HepG2 (cell line): ENCODE results near the gene P2RX3. TPM values are rescaled to one million over a fixed set of nuclear protein-coding genes. Genes with fewer than 3 reads are reported as not detected.

Source experiments
- ATAC-seq: fragments of 200-7000 bp; cut with Tn5 transposase; 3 replicates; pipeline ENCODE4 v1.9.1; 2020; ENCODE audit warnings: mild to moderate bottlenecking, moderate library complexity
- BruUV-seq: library from RNA; stranded (reverse); fragments of 400-500 nt; replicated peaks from 2 replicates; lab custom pipeline; 2021; lab: Mats Ljungman, UMichigan
- CTCF ChIA-PET: fragments of 300-600 bp; formaldehyde crosslinking; extraction: SDS; loops from one replicate; lab custom pipeline; 2021; ENCODE audit warnings: low total read pairs, inconsistent platforms, low intra/inter-chr PET ratio; lab: Yijun Ruan, JAX
- POLR2A ChIA-PET: fragments of 350-600 bp; sonication (Branson Sonifier 250); formaldehyde crosslinking; loops from one replicate; lab custom pipeline; 2020; ENCODE audit warnings: antibody characterized with exemption, inconsistent platforms; lab: Yijun Ruan, JAX
- DNase-seq: peaks from one replicate; pipeline ENCODE4 v3.0.0-alpha.2; 2015; ENCODE audit warnings: low spot score
- FAIRE-seq: peaks from 3 replicates; lab custom pipeline; 2011; peaks lifted over from hg19 to GRCh38; lab: Jason Lieb, UNC
- H2AFZ ChIP-seq: one replicate; pipeline ENCODE4 v1.6.1; 2011; ENCODE audit warnings: low read length, inconsistent platforms
- H3K27ac ChIP-seq: fragments of 300-600 bp; 3 replicates; pipeline ENCODE4 v1.8.0; 2011; ENCODE audit warnings: mixed run types, mild to moderate bottlenecking, mixed read lengths, low read length, inconsistent platforms; ENCODE audit not compliant: insufficient read depth; ENCODE audit errors: extremely low read length
- H3K27me3 ChIP-seq, 2 experiments: fragments of 200-600 bp in 1 of 2; 2 replicates in 1 of 2; 3 replicates in 1 of 2; pipeline versions ENCODE4 v1.6.0 to v1.8.0; 2011; ENCODE audit warnings: low read length in 2 of 2, mild to moderate bottlenecking in 2 of 2, moderate library complexity in 2 of 2, inconsistent platforms in 1 of 2; ENCODE audit not compliant: insufficient read depth in 2 of 2, control insufficient read depth in 1 of 2
- H3K36me3 ChIP-seq, 2 experiments: fragments of 200-600 bp in 1 of 2; replicated peaks in 1 of 2; 2 replicates in 1 of 2; 3 replicates in 1 of 2; pipeline versions ENCODE4 v1.5.1 to v1.8.0; 2011; ENCODE audit warnings: low read length in 2 of 2, inconsistent platforms in 1 of 2; ENCODE audit not compliant: insufficient read depth in 2 of 2, control insufficient read depth in 1 of 2
- H3K4me1 ChIP-seq: 2 replicates; pipeline ENCODE4 v1.5.1; 2012; ENCODE audit warnings: low read length, inconsistent platforms; ENCODE audit not compliant: insufficient read depth
- H3K4me2 ChIP-seq: 2 replicates; pipeline ENCODE4 v1.6.0; 2011; ENCODE audit warnings: low read depth, low read length, inconsistent platforms
- H3K4me3 ChIP-seq, 3 experiments: fragments of 200-600 bp in 1 of 3; sonication (generic), shearing (Covaris generic) in 1 of 3; replicated peaks in 1 of 3; 2 replicates each; pipeline ENCODE4 v1.5.1; 2011 to 2016; ENCODE audit warnings: low read length in 3 of 3, inconsistent platforms in 2 of 3, low read depth in 2 of 3, mild to moderate bottlenecking in 2 of 3, control low read depth in 1 of 3, mixed read lengths in 1 of 3; ENCODE audit not compliant: insufficient read depth in 1 of 3
- H3K79me2 ChIP-seq: one replicate; pipeline ENCODE4 v1.6.1; 2011; ENCODE audit warnings: low read length, inconsistent platforms; ENCODE audit not compliant: insufficient read depth
- H3K9ac ChIP-seq: 2 replicates; pipeline ENCODE4 v1.6.0; 2011; ENCODE audit warnings: mild to moderate bottlenecking, low read depth, low read length, inconsistent platforms; ENCODE audit not compliant: insufficient read depth
- H3K9me3 ChIP-seq: 2 replicates; pipeline ENCODE4 v1.5.1; 2012; ENCODE audit warnings: mild to moderate bottlenecking, low read length
- H4K20me1 ChIP-seq: 2 replicates; pipeline ENCODE4 v1.6.0; 2011; ENCODE audit warnings: inconsistent platforms, mild to moderate bottlenecking, low read length, moderate library complexity; ENCODE audit not compliant: insufficient read depth
- E2F5 ChIP-seq: sonication (generic); formaldehyde crosslinking; conservative IDR thresholded peaks from 2 replicates; pipeline ENCODE4 v1.4.0; 2020; ENCODE audit warnings: missing genetic modification reagents
- ETS1 ChIP-seq: sonication (generic); formaldehyde crosslinking; IDR thresholded peaks from 2 replicates; pipeline ENCODE4 v1.4.0; 2020; ENCODE audit warnings: missing genetic modification reagents
- FOXK2 ChIP-seq: fragments of 450-650 bp; IDR thresholded peaks from 2 replicates; pipeline ENCODE4 v1.6.1; 2016
- MBNL3 ChIP-seq: fragments of 250-450 bp; sonication (Bioruptor Pico); conservative IDR thresholded peaks from 2 replicates; pipeline ENCODE4 v1.8.0; 2022; ENCODE audit warnings: mild to moderate bottlenecking, inconsistent platforms
- MIER2 ChIP-seq: IDR thresholded peaks from 2 replicates; pipeline ENCODE4 v1.6.1; 2016; ENCODE audit warnings: missing biosample characterization, missing genetic modification reagents
- MZF1 ChIP-seq: sonication (generic); formaldehyde crosslinking; IDR thresholded peaks from 2 replicates; pipeline ENCODE4 v1.8.1; 2023; ENCODE audit warnings: mild to moderate bottlenecking, missing genetic modification reagents, borderline replicate concordance
- NCOA2 ChIP-seq: sonication (generic); formaldehyde crosslinking; IDR thresholded peaks from 2 replicates; pipeline ENCODE4 v1.8.0; 2022; ENCODE audit warnings: inconsistent platforms
- NFRKB ChIP-seq: fragments of 450-650 bp; IDR thresholded peaks from 2 replicates; pipeline ENCODE4 v1.6.1; 2017
- RBM22 ChIP-seq: fragments of 200-400 bp; formaldehyde crosslinking; optimal IDR thresholded peaks from 2 replicates; pipeline ENCODE3; 2017; ENCODE audit warnings: mild to moderate bottlenecking, low read length, moderate library complexity
- TSC22D2 ChIP-seq: sonication (generic); formaldehyde crosslinking; IDR thresholded peaks from 2 replicates; pipeline ENCODE4 v1.5.1; 2020; ENCODE audit warnings: missing genetic modification reagents, mild to moderate bottlenecking, borderline replicate concordance
- ZBED4 ChIP-seq: sonication (generic); formaldehyde crosslinking; IDR thresholded peaks from 2 replicates; pipeline ENCODE4 v1.4.0; 2020; ENCODE audit warnings: missing genetic modification reagents, borderline replicate concordance
- ZBTB33 ChIP-seq: sonication (generic); formaldehyde crosslinking; IDR thresholded peaks from 2 replicates; pipeline ENCODE4 v1.4.0; 2020; ENCODE audit warnings: missing genetic modification reagents
- ZNF660 ChIP-seq: sonication (generic); formaldehyde crosslinking; IDR thresholded peaks from 2 replicates; pipeline ENCODE4 v1.5.1; 2020; ENCODE audit warnings: mild to moderate bottlenecking, low read depth, missing genetic modification reagents, borderline replicate concordance
- ZNF724P ChIP-seq: sonication (generic); formaldehyde crosslinking; IDR thresholded peaks from 2 replicates; pipeline ENCODE4 v1.8.0; 2022; ENCODE audit warnings: missing genetic modification reagents, borderline replicate concordance
- ZSCAN12 ChIP-seq: sonication (generic); formaldehyde crosslinking; IDR thresholded peaks from 2 replicates; pipeline ENCODE4 v1.9.0; 2021; ENCODE audit warnings: mild to moderate bottlenecking, missing genetic modification reagents
- ZSCAN5A ChIP-seq: sonication (generic); formaldehyde crosslinking; IDR thresholded peaks from 2 replicates; pipeline ENCODE4 v1.8.0; 2022; ENCODE audit warnings: mild to moderate bottlenecking, missing genetic modification reagents, borderline replicate concordance
- whole genome bisulfite sequencing: methylation state at CpG from one replicate; pipeline ENCODE4 v1.1.6; 2017; ENCODE audit warnings: low lambda C conversion rate; 5-methylcytosine and 5-hydroxymethylcytosine counted together
- in situ Hi-C: cut with HindIII; loops from 2 replicates; pipeline ENCODE4 v1.10.0; 2017; ENCODE audit warnings: low pct_unique_long_range_greater_than_20kb; ENCODE audit not compliant: extremely low pct_ligation_motif_present
- intact Hi-C: fragments of 100-400 bp; cut with micrococcal nuclease; formaldehyde crosslinking; loops from one replicate; pipeline ENCODE4 v1.10.0; 2022; ENCODE audit not compliant: unreplicated experiment
- polyA plus RNA-seq, 8 experiments: library from polyadenylated mRNA; depleted of rRNA in 3 of 8; stranded (reverse) in 7 of 8; unstranded in 1 of 8; fragments of >200 nt; fragmentation: Illumina TruSeq in 4 of 8; extraction: Trizol in 4 of 8; gene quantifications; 2 replicates each; pipeline versions ENCODE4 v1.2.1 to v1.2.3, GENCODE V29; 2011 to 2016; ENCODE audit warnings: low read depth in 4 of 8, missing spikeins in 1 of 8, mixed read lengths in 1 of 8; ENCODE audit not compliant: insufficient read depth in 1 of 8
- total RNA-seq, 5 experiments: library from RNA; depleted of rRNA; stranded (reverse); fragments of >200 nt; fragmentation: Illumina TruSeq; extraction: Trizol; gene quantifications; 2 replicates each; pipeline ENCODE4 v1.2.3, GENCODE V29; 2016; ENCODE audit warnings: low read depth in 1 of 5

P2RX3 gene
- total and polyA plus RNA-seq, 2 of the 13 experiments (the other 11 are each of a cell fraction or from before 2014, with no cell fraction given), result 0.08 TPM; not detected in 1

GRCh38 chr11:57347336-57347735 is 9.2 kb downstream of the P2RX3 start:
- Histone ChIP-seq H2AFZ (no peak overlapping the region), H3K4me3 (no peak overlapping the region), H3K36me3 (no peaks in the 10 kb centered on the region), H3K27ac (no peak overlapping the region), H3K4me2 (no peak overlapping the region), H4K20me1 (no peaks in the 10 kb centered on the region), H3K9ac (no peak overlapping the region), H3K27me3 (peaks cover 1 to 22% of the 10 kb centered on the region in 2 experiments; a peak in 4 of 5 replicates), H3K4me1 (peaks cover 53% of the 10 kb centered on the region), H3K9me3 (no peaks in the 10 kb centered on the region), H3K79me2 (no peaks in the 10 kb centered on the region)
- ATAC-seq (no peak), FAIRE-seq (no peak), DNase-seq (no peak)
- in situ Hi-C loops (loop anchor here (5.0 to 10.0 kb wide), 4 partner anchors 110 to 295 kb away; partner anchors contain the start of genes TIMM10 and UBE2L6), intact Hi-C loops (loop anchor here (5.0 to 10.0 kb wide), 2 partner anchors 70 to 213 kb away; no protein-coding TSS in a partner anchor)
- WGBS, result 37% methylated on average over 6 of the region's 9 CpGs
- POLR2A ChIA-PET, result no interaction called here
- CTCF ChIA-PET, result no interaction called here
- no TSS peak for BruUV-seq
- TF ChIP-seq FOXK2 (no peak), ZBTB33 (CRISPR knock-in tag) (no peak), ZSCAN12 (CRISPR knock-in tag) (no peak), RBM22 (no peak), NCOA2 (no peak), TSC22D2 (CRISPR knock-in tag) (no peak), MIER2 (no peak), ZNF724P (CRISPR knock-in tag) (no peak), ZSCAN5A (CRISPR knock-in tag) (no peak), ZBED4 (CRISPR knock-in tag) (no peak), ZNF660 (CRISPR knock-in tag) (no peak), ETS1 (CRISPR knock-in tag) (no peak), MZF1 (CRISPR knock-in tag) (no peak), NFRKB (no peak), E2F5 (CRISPR knock-in tag) (no peak), MBNL3 (CRISPR knock-in tag) (no peak)
